Nephron progenitor cell (in vitro differentiated cells): ENCODE data around the gene CHMP1A.

ENCODE experiments used
- DNase-seq: peaks from one replicate; pipeline ENCODE4 v3.0.0; 2021
- H3K27ac Mint-ChIP-seq: 2 replicates; pipeline ENCODE4 v1.8.0; 2021; ENCODE audit warnings: mild to moderate bottlenecking, moderate library complexity, mixed read lengths
- H3K27me3 Mint-ChIP-seq: 2 replicates; pipeline ENCODE4 v1.8.0; 2021; ENCODE audit warnings: mild to moderate bottlenecking, low read depth, mixed read lengths; ENCODE audit not compliant: poor library complexity
- H3K36me3 Mint-ChIP-seq: 2 replicates; pipeline ENCODE4 v1.8.0; 2021; ENCODE audit warnings: low read depth, mixed read lengths
- H3K4me1 Mint-ChIP-seq: 2 replicates; pipeline ENCODE4 v1.8.0; 2021; ENCODE audit warnings: mixed read lengths
- H3K4me3 Mint-ChIP-seq: 2 replicates; pipeline ENCODE4 v1.8.0; 2021; ENCODE audit warnings: mild to moderate bottlenecking, moderate library complexity, mixed read lengths
- H3K9me3 Mint-ChIP-seq: 2 replicates; pipeline ENCODE4 v1.8.0; 2021; ENCODE audit warnings: mild to moderate bottlenecking, moderate library complexity, mixed read lengths
- CTCF ChIP-seq: fragments of 200-600 bp; sonication (generic); IDR thresholded peaks from 2 replicates; pipeline ENCODE4 v1.5.0; 2021; ENCODE audit warnings: antibody characterized with exemption

The CHMP1A gene

GRCh38 chr16:89660146-89660545 lies 2.6 kb upstream of the CHMP1A start:
- Mint-ChIP-seq H3K9me3 (peaks cover 60% of the 10 kb centered on the region), H3K36me3 (peaks cover 76% of the 10 kb centered on the region), H3K27ac (peak overlapping the region; percentile 38), H3K4me3 (no peak overlapping the region), H3K4me1 (peaks cover 21% of the 10 kb centered on the region), H3K27me3 (peaks cover 3% of the 10 kb centered on the region)
- TF ChIP-seq CTCF, result no peak
- DNase-seq, result no peak

- DNase-seq, result peak; percentile 36
- Mint-ChIP-seq H3K4me1 (peaks cover 20% of the 10 kb centered on the region), H3K4me3 (peak overlapping the region; percentile 93), H3K27me3 (no peaks in the 10 kb centered on the region), H3K27ac (no peak overlapping the region), H3K9me3 (peaks cover 43% of the 10 kb centered on the region), H3K36me3 (peaks cover 68% of the 10 kb centered on the region)
- no peak for TF ChIP-seq CTCF
Observed at GRCh38 chr16:89658221-89658879, 842 bp upstream of the CHMP1A start.

- Mint-ChIP-seq H3K4me1 (peaks cover 20% of the 10 kb centered on the region), H3K27ac (no peak overlapping the region), H3K27me3 (no peaks in the 10 kb centered on the region), H3K36me3 (peaks cover 51% of the 10 kb centered on the region), H3K9me3 (peaks cover 25% of the 10 kb centered on the region), H3K4me3 (peak overlapping the region; percentile 93)
- TF ChIP-seq CTCF, result no peak
- DNase-seq, result peak; percentile 16
Observed at GRCh38 chr16:89656435-89657121, 930 bp downstream of the CHMP1A start.

GRCh38 chr16:89655062-89655643 lies 2.4 kb downstream of the CHMP1A start:
- H3K27ac Mint-ChIP-seq, result peak overlapping the region; percentile 91
- DNase-seq, result no peak
- peaks cover 20% of the 10 kb centered on the region for H3K4me1 Mint-ChIP-seq
- peaks cover 44% of the 10 kb centered on the region for H3K36me3 Mint-ChIP-seq
- no peak for TF ChIP-seq CTCF
- H3K4me3 Mint-ChIP-seq, result peak overlapping the region; percentile 93
- peaks cover 11% of the 10 kb centered on the region for H3K9me3 Mint-ChIP-seq
- no peaks in the 10 kb centered on the region for H3K27me3 Mint-ChIP-seq

- peak overlapping the region; percentile 58 for H3K4me3 Mint-ChIP-seq
Observed at GRCh38 chr16:89653656-89654295, 3.7 kb downstream of the CHMP1A start.

More at GRCh38 chr16:89653656-89654295, 3.7 kb downstream of the CHMP1A start:
- Mint-ChIP-seq H3K27ac (no peak overlapping the region), H3K9me3 (peaks cover 6% of the 10 kb centered on the region), H3K27me3 (no peaks in the 10 kb centered on the region), H3K4me1 (peaks cover 18% of the 10 kb centered on the region), H3K36me3 (peaks cover 32% of the 10 kb centered on the region)
- DNase-seq, result no peak
- TF ChIP-seq CTCF, result no peak
